B cell (primary cell): ENCODE results near the gene PARD6G. TPM values are rescaled to one million over a fixed set of nuclear protein-coding genes. Genes with fewer than 3 reads are reported as not detected.

Experiments
- ATAC-seq: fragments of 200-7000 bp; cut with Tn5 transposase; one replicate; pipeline ENCODE4 v1.10.0; 2021; ENCODE audit warnings: low read depth, mild to moderate bottlenecking, moderate number of reproducible peaks, moderate library complexity
- CTCF ChIA-PET: fragments of 350-600 bp; sonication (Branson Sonifier 250); formaldehyde crosslinking; loops from one replicate; lab custom pipeline; 2021; ENCODE audit warnings: antibody characterized with exemption, inconsistent platforms; lab: Charles Lee
- POLR2A ChIA-PET: fragments of 350-600 bp; sonication (Branson Sonifier 250); formaldehyde crosslinking; loops from one replicate; lab custom pipeline; 2021; ENCODE audit warnings: antibody characterized with exemption; lab: Charles Lee
- DNase-seq: peaks from one replicate; pipeline ENCODE4 v3.0.0; 2013
- H2AFZ ChIP-seq: 2 replicates; pipeline ENCODE4 v1.6.1; 2012; ENCODE audit warnings: mild to moderate bottlenecking, low read depth, low read length; ENCODE audit not compliant: insufficient read depth, poor library complexity, severe bottlenecking
- H3K27ac ChIP-seq, 2 donors: 1 replicate in 1 of 2; 2 replicates in 1 of 2; pipeline ENCODE4 v1.5.1; 2012 to 2013; ENCODE audit warnings: low read length in 2 of 2, mild to moderate bottlenecking in 2 of 2, moderate library complexity in 1 of 2
- H3K27me3 ChIP-seq, 4 experiments: fragments of 200-600 bp in 1 of 4; sonication (generic) in 1 of 4; replicated peaks in 1 of 4; 1 replicate in 2 of 4; 2 replicates in 2 of 4; pipeline versions ENCODE4 v1.6.1 to v1.7.0; 2013 to 2016; ENCODE audit warnings: low read length in 3 of 4, mild to moderate bottlenecking in 2 of 4, mixed read lengths in 1 of 4, moderate library complexity in 1 of 4; ENCODE audit not compliant: insufficient read depth in 4 of 4, control insufficient read depth in 3 of 4; ENCODE audit errors: control extremely low read depth in 1 of 4
- H3K36me3 ChIP-seq, 2 experiments: replicated peaks in 1 of 2; 1 replicate in 1 of 2; 2 replicates in 1 of 2; pipeline versions ENCODE4 v1.6.1 to v1.7.1; 2013; ENCODE audit warnings: low read length in 1 of 2; ENCODE audit not compliant: insufficient read depth in 2 of 2, control insufficient read depth in 1 of 2; ENCODE audit errors: control extremely low read depth in 1 of 2, extremely low read depth in 1 of 2
- H3K4me1 ChIP-seq, 2 donors: fragments of 200-600 bp in 1 of 2; sonication (generic) in 1 of 2; 1 replicate in 1 of 2; 2 replicates in 1 of 2; pipeline versions ENCODE4 v1.5.1 to v1.6.1; 2013 to 2017; ENCODE audit warnings: low read length in 2 of 2; ENCODE audit not compliant: control insufficient read depth in 2 of 2, insufficient read depth in 2 of 2
- H3K4me2 ChIP-seq: replicated peaks from 2 replicates; pipeline ENCODE3; 2012; ENCODE audit warnings: mild to moderate bottlenecking, low read depth, low read length; ENCODE audit not compliant: poor library complexity, severe bottlenecking
- H3K4me3 ChIP-seq, 5 experiments: fragments of 200-600 bp in 1 of 5; sonication (generic) in 1 of 5; 1 replicate in 3 of 5; 2 replicates in 2 of 5; pipeline versions ENCODE4 v1.5.1 to v1.7.0; 2011 to 2016; ENCODE audit warnings: low read length in 4 of 5, mild to moderate bottlenecking in 4 of 5, low read depth in 2 of 5, control low read depth in 1 of 5, moderate library complexity in 1 of 5; ENCODE audit not compliant: insufficient read depth in 1 of 5; ENCODE audit errors: control extremely low read depth in 1 of 5, extremely low read depth in 1 of 5
- H3K79me2 ChIP-seq: fragments of 200-600 bp; sonication (generic); one replicate; pipeline ENCODE4 v1.6.0; 2016; ENCODE audit warnings: low read length; ENCODE audit not compliant: control insufficient read depth, insufficient read depth
- H3K9ac ChIP-seq: fragments of 200-600 bp; sonication (generic); 2 replicates; pipeline ENCODE4 v1.6.1; 2017; ENCODE audit warnings: mild to moderate bottlenecking, low read length, moderate library complexity
- H3K9me3 ChIP-seq, 3 donors: one replicate each; pipeline versions ENCODE4 v1.6.1 to v1.7.1; 2013; ENCODE audit warnings: low read length in 2 of 3; ENCODE audit not compliant: control insufficient read depth in 2 of 3, insufficient read depth in 1 of 3; ENCODE audit errors: control extremely low read depth in 1 of 3
- H4K20me1 ChIP-seq: 2 replicates; pipeline ENCODE4 v1.6.0; 2012; ENCODE audit warnings: mild to moderate bottlenecking, low read length; ENCODE audit not compliant: insufficient read depth, control insufficient read depth, poor library complexity, severe bottlenecking
- H3K27ac Mint-ChIP-seq: one replicate; pipeline ENCODE4 v1.8.0; 2021; ENCODE audit warnings: mixed read lengths
- H3K27me3 Mint-ChIP-seq: one replicate; pipeline ENCODE4 v1.8.0; 2021; ENCODE audit warnings: mixed read lengths
- H3K4me1 Mint-ChIP-seq: one replicate; pipeline ENCODE4 v1.8.0; 2021; ENCODE audit warnings: mixed read lengths
- H3K4me3 Mint-ChIP-seq: one replicate; pipeline ENCODE4 v1.8.0; 2021; ENCODE audit warnings: mixed read lengths
- H3K9me3 Mint-ChIP-seq: one replicate; pipeline ENCODE4 v1.8.0; 2022; ENCODE audit warnings: mixed read lengths; ENCODE audit not compliant: insufficient read depth
- EZH2 ChIP-seq: IDR thresholded peaks from 2 replicates; pipeline ENCODE4 v1.6.1; 2012; ENCODE audit warnings: borderline replicate concordance, low read depth, mild to moderate bottlenecking, moderate library complexity, low read length; ENCODE audit not compliant: insufficient read depth, poor library complexity, severe bottlenecking
- WGBS: methylation state at CpG from one replicate; pipeline ENCODE4 v1.1.5; 2013; ENCODE audit warnings: missing lambda C conversion rate; ENCODE audit not compliant: insufficient coverage; 5-methylcytosine and 5-hydroxymethylcytosine counted together
- intact Hi-C: fragments of 100-400 bp; cut with micrococcal nuclease; formaldehyde crosslinking; loops from one replicate; pipeline ENCODE4 v1.10.0; 2022
- polyA plus RNA-seq: library from polyadenylated mRNA; depleted of rRNA; stranded (reverse); fragments of >200 nt; gene quantifications from 2 replicates; pipeline ENCODE4 v1.2.3, GENCODE V29; 2012
- total RNA-seq, 2 donors: library from RNA; stranded (reverse); fragments of 120-200 nt in 1 of 2; gene quantifications; 1 replicate in 1 of 2; 2 replicates in 1 of 2; pipeline versions ENCODE4 v1.2.3 to v1.2.4, GENCODE V29; 2013 to 2022
- TF ChIP-seq, protein P1 (sequence below): fragments of 200-600 bp; IDR thresholded peaks from one replicate; pipeline ENCODE4 v1.8.0; 2022; ENCODE audit warnings: antibody characterized with exemption, mild to moderate bottlenecking

Gene PARD6G
- total and polyA plus RNA-seq, 2 donors (not counting 1 experiment from before 2014, with no cell fraction given) = not detected

DNA sequence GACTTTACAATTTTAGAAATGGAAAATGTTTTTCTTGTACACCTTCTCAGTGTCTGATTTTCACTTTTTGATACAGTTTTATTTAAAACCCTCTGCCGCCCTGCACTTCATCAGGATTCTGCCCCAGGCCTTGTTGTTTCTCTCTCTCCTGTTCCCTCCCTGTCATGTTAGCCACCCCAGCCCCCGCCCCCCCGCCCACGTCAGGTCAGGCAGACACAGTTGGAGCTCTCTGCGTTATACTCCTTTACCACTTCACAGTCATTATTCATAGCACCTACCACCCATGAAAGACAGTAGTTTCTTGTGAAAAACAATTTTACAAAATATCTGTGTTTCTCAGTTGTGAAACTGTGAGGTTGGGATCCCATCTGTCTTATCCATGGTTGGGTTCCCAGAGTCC lies 116.8 kb downstream of the PARD6G start:
- POLR2A ChIA-PET = no interaction called here
- CTCF ChIA-PET = no interaction called here
- H3K4me1 Mint-ChIP-seq = peaks cover 4% of the 10 kb centered on the region

DNA sequence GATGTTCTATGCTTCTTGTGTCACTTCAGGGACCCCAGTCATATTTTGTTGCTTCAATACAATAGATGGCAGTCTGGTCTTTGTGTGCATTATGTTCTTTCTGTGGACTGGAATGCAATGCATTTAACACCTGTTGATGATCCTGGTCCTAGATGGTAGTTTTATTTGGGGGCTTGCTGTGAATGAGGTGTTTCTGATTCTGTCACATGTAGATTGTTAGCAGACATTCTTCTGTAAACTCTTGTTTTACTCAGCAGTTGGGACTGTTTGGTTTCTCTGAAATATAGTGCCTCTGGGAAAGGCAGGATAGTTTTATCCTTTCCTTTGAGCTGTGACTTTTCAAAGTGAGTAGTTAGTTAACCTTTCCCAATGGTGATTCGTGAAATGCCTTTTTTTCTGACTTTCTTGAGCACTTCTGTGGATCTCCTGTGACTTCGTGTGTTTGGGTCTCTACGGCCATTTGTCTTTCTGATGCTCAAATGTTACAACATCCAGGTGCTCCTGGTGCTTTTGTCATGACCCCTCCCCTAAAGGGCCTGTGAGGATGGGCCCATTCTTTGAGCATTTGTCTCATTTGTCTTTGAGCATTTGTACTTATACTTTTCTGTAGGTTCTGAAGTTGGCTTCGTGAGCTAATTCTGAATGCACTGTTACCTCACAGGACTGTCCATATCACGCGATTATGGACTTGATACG lies 117.5 kb downstream of the PARD6G start:
- H3K9me3 ChIP-seq = no peaks in the 10 kb centered on the region
- DNase-seq = no peak
- peaks cover 2 to 16% of the 10 kb centered on the region in 2 experiments for H3K36me3 ChIP-seq
- H4K20me1 ChIP-seq = peaks cover 6% of the 10 kb centered on the region
- intact Hi-C loops = no loop called here
- ATAC-seq = no peak
- ChIA-PET POLR2A (no interaction called here), CTCF (no interaction called here)
- TF ChIP-seq, protein P1, sequence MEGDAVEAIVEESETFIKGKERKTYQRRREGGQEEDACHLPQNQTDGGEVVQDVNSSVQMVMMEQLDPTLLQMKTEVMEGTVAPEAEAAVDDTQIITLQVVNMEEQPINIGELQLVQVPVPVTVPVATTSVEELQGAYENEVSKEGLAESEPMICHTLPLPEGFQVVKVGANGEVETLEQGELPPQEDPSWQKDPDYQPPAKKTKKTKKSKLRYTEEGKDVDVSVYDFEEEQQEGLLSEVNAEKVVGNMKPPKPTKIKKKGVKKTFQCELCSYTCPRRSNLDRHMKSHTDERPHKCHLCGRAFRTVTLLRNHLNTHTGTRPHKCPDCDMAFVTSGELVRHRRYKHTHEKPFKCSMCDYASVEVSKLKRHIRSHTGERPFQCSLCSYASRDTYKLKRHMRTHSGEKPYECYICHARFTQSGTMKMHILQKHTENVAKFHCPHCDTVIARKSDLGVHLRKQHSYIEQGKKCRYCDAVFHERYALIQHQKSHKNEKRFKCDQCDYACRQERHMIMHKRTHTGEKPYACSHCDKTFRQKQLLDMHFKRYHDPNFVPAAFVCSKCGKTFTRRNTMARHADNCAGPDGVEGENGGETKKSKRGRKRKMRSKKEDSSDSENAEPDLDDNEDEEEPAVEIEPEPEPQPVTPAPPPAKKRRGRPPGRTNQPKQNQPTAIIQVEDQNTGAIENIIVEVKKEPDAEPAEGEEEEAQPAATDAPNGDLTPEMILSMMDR = no peak
- TF ChIP-seq EZH2 = no peak
- no peak overlapping the region for H2AFZ ChIP-seq
- H3K9me3 Mint-ChIP-seq = no peaks in the 10 kb centered on the region
- H3K27me3 Mint-ChIP-seq = no peaks in the 10 kb centered on the region
- H3K4me1 ChIP-seq = no peaks in the 10 kb centered on the region
- H3K27me3 ChIP-seq = no peaks in the 10 kb centered on the region
- no peak overlapping the region for H3K4me2 ChIP-seq
- no peak overlapping the region for H3K4me3 ChIP-seq
- H3K27ac ChIP-seq = no peak overlapping the region
- no peak overlapping the region for H3K4me3 Mint-ChIP-seq
- 97% methylated on average over 3 of the region's 7 CpGs for WGBS
- H3K79me2 ChIP-seq = peaks cover 28% of the 10 kb centered on the region
- H3K4me1 Mint-ChIP-seq = peaks cover 4% of the 10 kb centered on the region
- no peak overlapping the region for H3K9ac ChIP-seq
- H3K27ac Mint-ChIP-seq = no peak overlapping the region

More for the DNA sequence above, 116.8 kb downstream of the PARD6G start:
- Histone ChIP-seq H3K79me2 (peaks cover 24% of the 10 kb centered on the region), H3K4me3 (no peak overlapping the region), H3K27me3 (no peaks in the 10 kb centered on the region), H3K9me3 (no peaks in the 10 kb centered on the region), H3K4me2 (no peak overlapping the region), H3K4me1 (no peaks in the 10 kb centered on the region), H3K27ac (no peak overlapping the region), H3K9ac (no peak overlapping the region), H3K36me3 (peaks cover 2 to 20% of the 10 kb centered on the region in 2 experiments), H4K20me1 (peaks cover 6% of the 10 kb centered on the region), H2AFZ (no peak overlapping the region)
- Mint-ChIP-seq H3K27me3 (no peaks in the 10 kb centered on the region), H3K27ac (no peak overlapping the region), H3K9me3 (no peaks in the 10 kb centered on the region), H3K4me3 (no peak overlapping the region)
- TF ChIP-seq, protein P1 = no peak
- TF ChIP-seq EZH2 = no peak
- ATAC-seq (no peak), DNase-seq (no peak)
- WGBS = no CpG with 5 or more reads among the region's 5 CpGs
- intact Hi-C loops = no loop called here
